Measurements from ENCODE around the gene SYNPO2. TPM values are rescaled to one million over a fixed set of nuclear protein-coding genes. Genes with fewer than 3 reads are reported as not detected.
"Not testable (repeated sequence)": the region's sequence is repeated elsewhere in the genome, so short reads cannot be mapped to it uniquely, and the experiment has no call there.

The SYNPO2 gene
- total RNA-seq, 1 experiment from 2014 or later: 0.28 TPM

DNA sequence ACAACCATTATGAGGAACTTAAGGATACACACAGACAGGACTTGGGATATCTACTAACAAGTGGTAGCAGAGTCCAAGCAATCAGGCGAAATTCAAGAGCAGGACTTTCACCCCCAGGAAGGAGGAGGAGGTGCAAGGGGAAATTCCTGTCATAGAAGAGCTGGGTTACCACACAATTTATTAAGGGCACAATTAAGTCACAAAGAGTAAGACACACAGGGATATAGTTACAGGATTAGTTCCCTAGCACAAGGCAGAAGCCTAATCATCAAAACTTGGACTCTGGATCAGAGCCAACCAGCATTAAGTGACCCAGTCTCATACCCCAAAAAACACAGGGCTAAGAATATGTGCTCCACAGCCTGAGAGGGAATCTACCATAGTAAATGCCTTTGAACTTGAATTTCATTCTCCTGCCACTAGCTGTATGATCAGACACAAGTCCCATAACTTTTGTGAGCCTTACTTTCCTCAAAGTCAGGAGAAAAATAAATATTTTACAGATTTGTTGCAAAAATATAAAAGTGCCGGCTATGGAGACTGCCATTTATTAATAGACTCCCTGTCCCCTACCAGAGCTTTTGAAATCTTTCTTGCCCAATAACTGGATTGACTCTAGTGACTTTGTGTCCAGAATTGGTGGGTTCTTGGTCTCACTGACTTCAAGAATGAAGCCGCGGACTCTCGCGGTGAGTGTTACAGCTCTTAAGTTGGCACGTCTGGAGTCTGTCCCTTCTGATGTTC, 87.0 kb downstream of the SYNPO2 start:
- intact Hi-C loops (cut with micrococcal nuclease; ENCODE audit: unreplicated experiment): no loop called here
- Histone ChIP-seq H3K9me3 (ENCODE audit: control insufficient read depth, insufficient read depth, low read depth, low read length) (no peaks in the 10 kb centered on the region), H3K36me3 (ENCODE audit: control insufficient read depth, insufficient read depth, low read length) (no peaks in the 10 kb centered on the region), H3K4me1 (ENCODE audit: control insufficient read depth, insufficient read depth, low read length) (no peaks in the 10 kb centered on the region), H3K4me3 (ENCODE audit: low read depth in 2 of 2, low read length in 2 of 2) (no peak overlapping the region), H3K27ac (ENCODE audit: low read length) (no peak overlapping the region), H3K27me3 (ENCODE audit: control insufficient read depth, insufficient read depth, low read length) (no peaks in the 10 kb centered on the region)
- CTCF ChIA-PET: no interaction called here
- TF ChIP-seq SIN3A (IDR thresholded peaks at IDR 0.05; ENCODE audit: borderline replicate concordance, insufficient read depth, low read depth, low read length): no peak
- TF ChIP-seq TCF7L2 (IDR thresholded peaks at IDR 0.05; ENCODE audit: low read depth, low read length): no peak
- TF ChIP-seq POLR2AphosphoS5 (IDR thresholded peaks at IDR 0.05; ENCODE audit: low read depth, low read length): no peak
- TF ChIP-seq, protein P1, sequence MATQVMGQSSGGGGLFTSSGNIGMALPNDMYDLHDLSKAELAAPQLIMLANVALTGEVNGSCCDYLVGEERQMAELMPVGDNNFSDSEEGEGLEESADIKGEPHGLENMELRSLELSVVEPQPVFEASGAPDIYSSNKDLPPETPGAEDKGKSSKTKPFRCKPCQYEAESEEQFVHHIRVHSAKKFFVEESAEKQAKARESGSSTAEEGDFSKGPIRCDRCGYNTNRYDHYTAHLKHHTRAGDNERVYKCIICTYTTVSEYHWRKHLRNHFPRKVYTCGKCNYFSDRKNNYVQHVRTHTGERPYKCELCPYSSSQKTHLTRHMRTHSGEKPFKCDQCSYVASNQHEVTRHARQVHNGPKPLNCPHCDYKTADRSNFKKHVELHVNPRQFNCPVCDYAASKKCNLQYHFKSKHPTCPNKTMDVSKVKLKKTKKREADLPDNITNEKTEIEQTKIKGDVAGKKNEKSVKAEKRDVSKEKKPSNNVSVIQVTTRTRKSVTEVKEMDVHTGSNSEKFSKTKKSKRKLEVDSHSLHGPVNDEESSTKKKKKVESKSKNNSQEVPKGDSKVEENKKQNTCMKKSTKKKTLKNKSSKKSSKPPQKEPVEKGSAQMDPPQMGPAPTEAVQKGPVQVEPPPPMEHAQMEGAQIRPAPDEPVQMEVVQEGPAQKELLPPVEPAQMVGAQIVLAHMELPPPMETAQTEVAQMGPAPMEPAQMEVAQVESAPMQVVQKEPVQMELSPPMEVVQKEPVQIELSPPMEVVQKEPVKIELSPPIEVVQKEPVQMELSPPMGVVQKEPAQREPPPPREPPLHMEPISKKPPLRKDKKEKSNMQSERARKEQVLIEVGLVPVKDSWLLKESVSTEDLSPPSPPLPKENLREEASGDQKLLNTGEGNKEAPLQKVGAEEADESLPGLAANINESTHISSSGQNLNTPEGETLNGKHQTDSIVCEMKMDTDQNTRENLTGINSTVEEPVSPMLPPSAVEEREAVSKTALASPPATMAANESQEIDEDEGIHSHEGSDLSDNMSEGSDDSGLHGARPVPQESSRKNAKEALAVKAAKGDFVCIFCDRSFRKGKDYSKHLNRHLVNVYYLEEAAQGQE (IDR thresholded peaks at IDR 0.05; ENCODE audit: insufficient read depth in 1 of 2, low read depth in 2 of 2, low read length in 1 of 2): no peak
- TF ChIP-seq, protein P2, sequence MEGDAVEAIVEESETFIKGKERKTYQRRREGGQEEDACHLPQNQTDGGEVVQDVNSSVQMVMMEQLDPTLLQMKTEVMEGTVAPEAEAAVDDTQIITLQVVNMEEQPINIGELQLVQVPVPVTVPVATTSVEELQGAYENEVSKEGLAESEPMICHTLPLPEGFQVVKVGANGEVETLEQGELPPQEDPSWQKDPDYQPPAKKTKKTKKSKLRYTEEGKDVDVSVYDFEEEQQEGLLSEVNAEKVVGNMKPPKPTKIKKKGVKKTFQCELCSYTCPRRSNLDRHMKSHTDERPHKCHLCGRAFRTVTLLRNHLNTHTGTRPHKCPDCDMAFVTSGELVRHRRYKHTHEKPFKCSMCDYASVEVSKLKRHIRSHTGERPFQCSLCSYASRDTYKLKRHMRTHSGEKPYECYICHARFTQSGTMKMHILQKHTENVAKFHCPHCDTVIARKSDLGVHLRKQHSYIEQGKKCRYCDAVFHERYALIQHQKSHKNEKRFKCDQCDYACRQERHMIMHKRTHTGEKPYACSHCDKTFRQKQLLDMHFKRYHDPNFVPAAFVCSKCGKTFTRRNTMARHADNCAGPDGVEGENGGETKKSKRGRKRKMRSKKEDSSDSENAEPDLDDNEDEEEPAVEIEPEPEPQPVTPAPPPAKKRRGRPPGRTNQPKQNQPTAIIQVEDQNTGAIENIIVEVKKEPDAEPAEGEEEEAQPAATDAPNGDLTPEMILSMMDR (IDR thresholded peaks at IDR 0.05): no peak
- in situ Hi-C loops (cut with HindIII; ENCODE audit: low pct_unique_long_range_greater_than_20kb, low sequenced_read_pairs): no loop called here
- POLR2A ChIA-PET: no interaction called here
- no peak for DNase-seq (ENCODE audit: low read depth, low spot score)
- no peak for ATAC-seq
- BruUV-seq (replicated peaks): no TSS peak

- in situ Hi-C loops (cut with HindIII; ENCODE audit: low pct_unique_long_range_greater_than_20kb, low sequenced_read_pairs); ATAC-seq; H3K4me3 ChIP-seq (ENCODE audit: low read depth in 2 of 2, low read length in 2 of 2); H3K4me1 ChIP-seq (ENCODE audit: control insufficient read depth, insufficient read depth, low read length); H3K36me3 ChIP-seq (ENCODE audit: control insufficient read depth, insufficient read depth, low read length); POLR2A ChIA-PET; H3K27me3 ChIP-seq (ENCODE audit: control insufficient read depth, insufficient read depth, low read length); BruUV-seq (replicated peaks); intact Hi-C loops (cut with micrococcal nuclease; ENCODE audit: unreplicated experiment); DNase-seq (ENCODE audit: low read depth, low spot score); H3K27ac ChIP-seq (ENCODE audit: low read length); H3K9me3 ChIP-seq (ENCODE audit: control insufficient read depth, insufficient read depth, low read depth, low read length); CTCF ChIA-PET: not testable (repeated sequence)
These were observed 87.5 kb downstream of the SYNPO2 start for GRCh38 chr4:118976193-118976560.

- H3K27me3 ChIP-seq (ENCODE audit: control insufficient read depth, insufficient read depth, low read length); H3K4me1 ChIP-seq (ENCODE audit: control insufficient read depth, insufficient read depth, low read length); H3K4me3 ChIP-seq (ENCODE audit: low read depth in 2 of 2, low read length in 2 of 2); CTCF ChIA-PET; ATAC-seq; in situ Hi-C loops (cut with HindIII; ENCODE audit: low pct_unique_long_range_greater_than_20kb, low sequenced_read_pairs); H3K27ac ChIP-seq (ENCODE audit: low read length); DNase-seq (ENCODE audit: low read depth, low spot score); H3K9me3 ChIP-seq (ENCODE audit: control insufficient read depth, insufficient read depth, low read depth, low read length); intact Hi-C loops (cut with micrococcal nuclease; ENCODE audit: unreplicated experiment); H3K36me3 ChIP-seq (ENCODE audit: control insufficient read depth, insufficient read depth, low read length); BruUV-seq (replicated peaks); POLR2A ChIA-PET: not testable (repeated sequence)
These were observed 88.4 kb downstream of the SYNPO2 start for GRCh38 chr4:118977100-118977499.
